Esophagus squamous epithelium (tissue), 4 donors: ENCODE results near the gene NUP210.

Experiments used
- CTCF ChIP-seq, 6 experiments: fragments of 450-650 bp in 4 of 6; fragments of 200-600 bp in 2 of 6; sonication (generic) in 2 of 6; IDR thresholded peaks; one replicate each; pipeline ENCODE4 v1.5.1; 2016 to 2019; ENCODE audit warnings: antibody characterized with exemption in 6 of 6, mild to moderate bottlenecking in 4 of 6, moderate library complexity in 4 of 6
- POLR2A ChIP-seq, 4 donors: fragments of 450-650 bp; IDR thresholded peaks; one replicate each; pipeline ENCODE4 v1.6.1; 2017; ENCODE audit warnings: antibody characterized with exemption in 4 of 4, mild to moderate bottlenecking in 4 of 4, moderate library complexity in 3 of 4

DNA sequence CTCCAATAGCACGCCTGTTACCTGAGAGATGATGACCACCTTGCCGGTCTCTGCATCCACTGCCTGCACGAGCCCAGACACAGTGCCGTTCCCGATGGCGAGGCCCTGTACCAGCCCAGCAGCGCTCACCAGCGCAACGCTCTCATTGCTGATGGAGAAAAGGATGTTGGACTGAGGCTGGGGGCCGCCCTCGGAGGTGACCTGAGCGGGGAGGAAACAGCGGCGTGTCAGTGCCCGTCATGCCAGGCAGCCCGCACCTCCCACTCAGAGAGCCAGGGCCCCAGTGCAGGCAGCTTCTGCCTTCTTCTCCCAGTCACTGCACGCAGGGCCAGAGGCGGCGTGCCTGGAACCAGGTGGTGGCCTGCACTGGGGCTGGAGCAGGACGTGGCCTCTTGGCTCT, 80.3 kb downstream of the NUP210 start:
- no peak for TF ChIP-seq CTCF (IDR thresholded peaks at IDR 0.05)
- TF ChIP-seq POLR2A (IDR thresholded peaks at IDR 0.05), result no peak
